WTC11 (cell line): ENCODE results near the gene LGALS4.

Experiments
- GABPB1 ChIP-seq: sonication (generic); formaldehyde crosslinking; IDR thresholded peaks from 2 replicates; pipeline ENCODE4 v1.8.1; 2023; ENCODE audit warnings: mild to moderate bottlenecking, missing genetic modification reagents
- NFE2L1 ChIP-seq: sonication (generic); formaldehyde crosslinking; IDR thresholded peaks from 2 replicates; pipeline ENCODE4 v1.8.1; 2023; ENCODE audit warnings: missing genetic modification reagents

GRCh38 chr19:38778733-38779132 lies 34.0 kb downstream of the LGALS4 start:
- no peak for TF ChIP-seq NFE2L1 (CRISPR knock-in tag)
- no peak for TF ChIP-seq GABPB1 (CRISPR knock-in tag)
